Measurements from ENCODE around the gene PRKCA. TPM values are rescaled to one million over a fixed set of nuclear protein-coding genes. Genes with fewer than 3 reads are reported as not detected.

PRKCA gene
- total RNA-seq, 1 donor from 2014 or later, result 15.5 TPM

DNA sequence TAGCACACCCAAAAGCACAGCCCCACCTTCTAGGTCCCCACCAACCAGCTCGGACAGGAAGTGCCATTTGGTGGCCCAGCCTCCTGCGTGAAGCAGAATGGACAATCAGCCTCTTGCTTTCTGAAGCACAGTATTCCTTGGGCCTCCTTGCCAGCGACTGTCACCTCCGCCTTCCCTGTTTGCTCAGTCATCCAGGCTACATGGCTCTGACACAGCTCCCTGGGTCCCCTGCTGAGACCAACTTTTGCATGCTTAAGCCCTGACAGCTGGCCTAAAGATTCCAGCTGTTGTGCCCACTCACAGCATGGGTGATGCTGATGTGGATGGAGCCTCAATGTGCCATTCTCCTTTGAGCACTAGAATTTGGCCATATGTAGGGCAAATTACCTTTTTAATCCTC lies 528.0 kb downstream of the PRKCA start:
- intact Hi-C loops (cut with DNase I), result no loop called here
- Histone ChIP-seq H3K9me3 (no peaks in the 10 kb centered on the region), H3K27ac (no peak overlapping the region), H3K4me1 (no peaks in the 10 kb centered on the region), H3K4me3 (no peak overlapping the region), H3K27me3 (no peaks in the 10 kb centered on the region), H3K36me3 (no peaks in the 10 kb centered on the region)
- no peak for DNase-seq (ENCODE audit: extremely low spot score in 2 of 2)
- TF ChIP-seq POLR2A (IDR thresholded peaks at IDR 0.05) (no peak), POLR2AphosphoS5 (IDR thresholded peaks at IDR 0.05; ENCODE audit: insufficient read depth in 1 of 2, low read depth in 1 of 2) (no peak)
- TF ChIP-seq, protein P1, sequence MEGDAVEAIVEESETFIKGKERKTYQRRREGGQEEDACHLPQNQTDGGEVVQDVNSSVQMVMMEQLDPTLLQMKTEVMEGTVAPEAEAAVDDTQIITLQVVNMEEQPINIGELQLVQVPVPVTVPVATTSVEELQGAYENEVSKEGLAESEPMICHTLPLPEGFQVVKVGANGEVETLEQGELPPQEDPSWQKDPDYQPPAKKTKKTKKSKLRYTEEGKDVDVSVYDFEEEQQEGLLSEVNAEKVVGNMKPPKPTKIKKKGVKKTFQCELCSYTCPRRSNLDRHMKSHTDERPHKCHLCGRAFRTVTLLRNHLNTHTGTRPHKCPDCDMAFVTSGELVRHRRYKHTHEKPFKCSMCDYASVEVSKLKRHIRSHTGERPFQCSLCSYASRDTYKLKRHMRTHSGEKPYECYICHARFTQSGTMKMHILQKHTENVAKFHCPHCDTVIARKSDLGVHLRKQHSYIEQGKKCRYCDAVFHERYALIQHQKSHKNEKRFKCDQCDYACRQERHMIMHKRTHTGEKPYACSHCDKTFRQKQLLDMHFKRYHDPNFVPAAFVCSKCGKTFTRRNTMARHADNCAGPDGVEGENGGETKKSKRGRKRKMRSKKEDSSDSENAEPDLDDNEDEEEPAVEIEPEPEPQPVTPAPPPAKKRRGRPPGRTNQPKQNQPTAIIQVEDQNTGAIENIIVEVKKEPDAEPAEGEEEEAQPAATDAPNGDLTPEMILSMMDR (IDR thresholded peaks at IDR 0.05), result no peak

GRCh38 chr17:66831383-66832210 lies 529.2 kb downstream of the PRKCA start:
- no peak overlapping the region for H3K4me3 ChIP-seq
- H3K27ac ChIP-seq, result no peak overlapping the region
- no peaks in the 10 kb centered on the region for H3K9me3 ChIP-seq
- H3K36me3 ChIP-seq, result no peaks in the 10 kb centered on the region
- H3K4me1 ChIP-seq, result no peaks in the 10 kb centered on the region
- no peaks in the 10 kb centered on the region for H3K27me3 ChIP-seq
- intact Hi-C loops (cut with DNase I), result no loop called here
- no peak for DNase-seq (ENCODE audit: extremely low spot score in 2 of 2)
- TF ChIP-seq POLR2A (IDR thresholded peaks at IDR 0.05) (no peak), POLR2AphosphoS5 (IDR thresholded peaks at IDR 0.05; ENCODE audit: insufficient read depth in 1 of 2, low read depth in 1 of 2) (no peak)
- TF ChIP-seq, protein P1 (IDR thresholded peaks at IDR 0.05), result no peak

- DNase-seq (ENCODE audit: extremely low spot score in 2 of 2), result no peak
- H3K4me3 ChIP-seq, result no peak overlapping the region
- no peak overlapping the region for H3K27ac ChIP-seq
- intact Hi-C loops (cut with DNase I), result no loop called here
- TF ChIP-seq POLR2A (IDR thresholded peaks at IDR 0.05) (no peak), POLR2AphosphoS5 (IDR thresholded peaks at IDR 0.05; ENCODE audit: insufficient read depth in 1 of 2, low read depth in 1 of 2) (no peak)
- TF ChIP-seq, protein P1 (IDR thresholded peaks at IDR 0.05), result no peak
- H3K36me3 ChIP-seq, result no peaks in the 10 kb centered on the region
- no peaks in the 10 kb centered on the region for H3K9me3 ChIP-seq
- H3K27me3 ChIP-seq, result no peaks in the 10 kb centered on the region
- no peaks in the 10 kb centered on the region for H3K4me1 ChIP-seq
Measured at GRCh38 chr17:66833201-66833600, 530.8 kb downstream of the PRKCA start.

GRCh38 chr17:66834426-66834918 lies 532.1 kb downstream of the PRKCA start:
- Histone ChIP-seq H3K9me3 (no peaks in the 10 kb centered on the region), H3K27ac (no peak overlapping the region), H3K36me3 (no peaks in the 10 kb centered on the region), H3K4me3 (no peak overlapping the region), H3K4me1 (no peaks in the 10 kb centered on the region), H3K27me3 (no peaks in the 10 kb centered on the region)
- TF ChIP-seq, protein P1 (IDR thresholded peaks at IDR 0.05), result no peak
- TF ChIP-seq POLR2A (IDR thresholded peaks at IDR 0.05) (no peak), POLR2AphosphoS5 (IDR thresholded peaks at IDR 0.05; ENCODE audit: insufficient read depth in 1 of 2, low read depth in 1 of 2) (no peak)
- intact Hi-C loops (cut with DNase I), result no loop called here
- DNase-seq (ENCODE audit: extremely low spot score in 2 of 2), result no peak

- no peak for DNase-seq (ENCODE audit: extremely low spot score in 2 of 2)
- Histone ChIP-seq H3K27ac (no peak within 1 kb of the TSS), H3K27me3 (no peaks in the 10 kb centered on the region), H3K9me3 (no peaks in the 10 kb centered on the region), H3K4me1 (no peaks in the 10 kb centered on the region), H3K36me3 (no peaks in the 10 kb centered on the region), H3K4me3 (no peak within 1 kb of the TSS)
- TF ChIP-seq POLR2A (IDR thresholded peaks at IDR 0.05), result no peak
- intact Hi-C loops (cut with DNase I), result no loop called here
Measured at GRCh38 chr17:66834919-66835454, 532.6 kb downstream of the PRKCA start, which contains the start of gene CACNG5. Gene CACNG5, plus strand, starts transcription at chr17:66835117. Its CDS starts 42,216 bp downstream, at chr17:66877333.

All from vagina (tissue), 2 donors.